SK-N-SH (cell line): ENCODE data around the gene PCNX2. TPM values are rescaled to one million over a fixed set of nuclear protein-coding genes. Genes with fewer than 3 reads are reported as not detected.

Source experiments
- CTCF ChIA-PET: fragments of 300-600, 350-600 bp; formaldehyde crosslinking; extraction: SDS; loops from one replicate; lab custom pipeline; 2021; lab: Yijun Ruan, JAX
- POLR2A ChIA-PET: fragments of 350-600 bp; sonication (Branson Sonifier 250); formaldehyde crosslinking; extraction: SDS; loops from one replicate; lab custom pipeline; 2020; ENCODE audit warnings: antibody characterized with exemption, inconsistent platforms; lab: Yijun Ruan, JAX
- DNase-seq: peaks from one replicate; pipeline ENCODE4 v3.0.0; 2012
- H2AFZ ChIP-seq: fragments of 200-600 bp; sonication (generic); 2 replicates; pipeline ENCODE4 v1.8.1; 2016; ENCODE audit warnings: antibody characterized with exemption, mild to moderate bottlenecking, low read depth
- H3F3A ChIP-seq: fragments of 200-600 bp; sonication (generic); replicated peaks from 2 replicates; pipeline ENCODE3; 2016; ENCODE audit warnings: antibody characterized with exemption, mild to moderate bottlenecking; ENCODE audit not compliant: insufficient read depth
- H3K27ac ChIP-seq, 2 experiments: fragments of 200-500 bp in 1 of 2; fragments of 200-600 bp in 1 of 2; sonication (Bioruptor generic) in 1 of 2; sonication (generic), shearing (Covaris generic) in 1 of 2; 2 replicates each; pipeline versions ENCODE4 v1.5.1 to v1.6.1; 2014 to 2016; ENCODE audit warnings: low read depth in 2 of 2, inconsistent platforms in 1 of 2, low read length in 1 of 2, mild to moderate bottlenecking in 1 of 2, mixed read lengths in 1 of 2
- H3K27me3 ChIP-seq: fragments of 200-600 bp; sonication (generic), shearing (Covaris generic); 2 replicates; pipeline ENCODE4 v1.6.1; 2016; ENCODE audit warnings: mixed run types; ENCODE audit not compliant: insufficient read depth
- H3K36me3 ChIP-seq, 2 experiments: fragments of 200-500 bp in 1 of 2; fragments of 200-600 bp in 1 of 2; sonication (Bioruptor generic) in 1 of 2; sonication (generic) in 1 of 2; replicated peaks in 1 of 2; 2 replicates each; pipeline versions ENCODE3 to v1.5.1; 2014 to 2016; ENCODE audit warnings: low read length in 1 of 2, mild to moderate bottlenecking in 1 of 2; ENCODE audit not compliant: insufficient read depth in 2 of 2, control insufficient read depth in 1 of 2
- H3K4me1 ChIP-seq, 2 experiments: fragments of 200-500 bp in 1 of 2; fragments of 200-600 bp in 1 of 2; sonication (Bioruptor generic) in 1 of 2; sonication (generic), shearing (Covaris generic) in 1 of 2; 2 replicates each; pipeline versions ENCODE4 v1.5.1 to v1.6.1; 2014 to 2016; ENCODE audit warnings: low read depth in 1 of 2, low read length in 1 of 2, mixed run types in 1 of 2; ENCODE audit not compliant: insufficient read depth in 2 of 2, control insufficient read depth in 1 of 2
- H3K4me2 ChIP-seq: fragments of 200-600 bp; sonication (generic), shearing (Covaris generic); 2 replicates; pipeline ENCODE4 v1.6.1; 2017; ENCODE audit warnings: mixed run types
- H3K4me3 ChIP-seq, 2 experiments: fragments of 200-500 bp in 1 of 2; fragments of 200-600 bp in 1 of 2; sonication (Bioruptor generic) in 1 of 2; sonication (generic), shearing (Covaris generic) in 1 of 2; 2 replicates each; pipeline versions ENCODE4 v1.5.1 to v1.8.1; 2014 to 2016; ENCODE audit warnings: low read depth in 2 of 2, inconsistent platforms in 1 of 2, low read length in 1 of 2, mild to moderate bottlenecking in 1 of 2, mixed read lengths in 1 of 2, moderate library complexity in 1 of 2
- H3K79me2 ChIP-seq: fragments of 200-600 bp; sonication (generic); 2 replicates; pipeline ENCODE4 v1.8.1; 2017; ENCODE audit warnings: mild to moderate bottlenecking; ENCODE audit not compliant: insufficient read depth
- H3K9ac ChIP-seq: fragments of 200-600 bp; sonication (generic); 2 replicates; pipeline ENCODE4 v1.6.1; 2017; ENCODE audit warnings: mixed run types
- H3K9me2 ChIP-seq: fragments of 200-600 bp; sonication (generic); 2 replicates; pipeline ENCODE4 v1.6.1; 2017; ENCODE audit warnings: mixed run types
- H3K9me3 ChIP-seq: fragments of 200-600 bp; sonication (generic); 2 replicates; pipeline ENCODE4 v1.6.1; 2017; ENCODE audit warnings: mixed run types, mild to moderate bottlenecking, moderate library complexity
- H4K20me1 ChIP-seq: fragments of 200-600 bp; sonication (generic); 2 replicates; pipeline ENCODE4 v1.6.1; 2017; ENCODE audit warnings: mild to moderate bottlenecking, mixed run types; ENCODE audit not compliant: insufficient read depth
- CHD2 ChIP-seq: fragments of 150-350 bp; IDR thresholded peaks from 2 replicates; pipeline ENCODE4 v1.6.1; 2018; ENCODE audit warnings: low read length; ENCODE audit not compliant: partially characterized antibody
- FOSL2 ChIP-seq: IDR thresholded peaks from 2 replicates; pipeline ENCODE4 v1.4.0; 2012; ENCODE audit warnings: low read depth, mild to moderate bottlenecking, moderate library complexity, borderline replicate concordance
- FOXJ3 ChIP-seq: sonication (generic); formaldehyde crosslinking; IDR thresholded peaks from 2 replicates; pipeline ENCODE4 v1.5.1; 2020; ENCODE audit warnings: mild to moderate bottlenecking, missing genetic modification reagents
- GABPA ChIP-seq: IDR thresholded peaks from 2 replicates; pipeline ENCODE4 v1.4.0; 2012; ENCODE audit warnings: low read depth, mild to moderate bottlenecking
- MEF2A ChIP-seq: IDR thresholded peaks from 2 replicates; pipeline ENCODE4 v1.4.0; 2012; ENCODE audit warnings: low read depth, borderline replicate concordance
- MXI1 ChIP-seq: IDR thresholded peaks from 2 replicates; pipeline ENCODE4 v1.6.1; 2012; ENCODE audit warnings: mild to moderate bottlenecking, low read depth, low read length, improper control_type of control experiment
- POLR2AphosphoS5 ChIP-seq: IDR thresholded peaks from 2 replicates; pipeline ENCODE4 v1.6.1; 2012; ENCODE audit warnings: low read depth, low read length
- RAD21 ChIP-seq: IDR thresholded peaks from 2 replicates; pipeline ENCODE4 v1.6.1; 2012; ENCODE audit warnings: mild to moderate bottlenecking, low read length
- RCOR1 ChIP-seq: fragments of 150-350 bp; IDR thresholded peaks from 2 replicates; pipeline ENCODE4 v1.6.1; 2017; ENCODE audit warnings: antibody characterized with exemption, low read length
- RFX5 ChIP-seq: IDR thresholded peaks from 2 replicates; pipeline ENCODE4 v1.6.1; 2012; ENCODE audit warnings: mild to moderate bottlenecking, improper control_type of control experiment, low read length
- TAF1 ChIP-seq: IDR thresholded peaks from 2 replicates; pipeline ENCODE4 v1.6.1; 2012; ENCODE audit warnings: low read depth, mild to moderate bottlenecking, low read length, moderate library complexity, borderline replicate concordance
- TEAD4 ChIP-seq: IDR thresholded peaks from 2 replicates; pipeline ENCODE4 v1.4.0; 2012; ENCODE audit warnings: mild to moderate bottlenecking, borderline replicate concordance; ENCODE audit not compliant: insufficient read depth
- YY1 ChIP-seq: IDR thresholded peaks from 2 replicates; pipeline ENCODE4 v1.4.0; 2012; ENCODE audit warnings: low read depth, mild to moderate bottlenecking
- WGBS: methylation state at CpG from one replicate; pipeline ENCODE4 v1.1.6; 2017; ENCODE audit warnings: low lambda C conversion rate; 5-methylcytosine and 5-hydroxymethylcytosine counted together
- polyA plus RNA-seq, 3 experiments: library from polyadenylated mRNA; depleted of rRNA; stranded (reverse); fragments of >200 nt; gene quantifications; 2 replicates each; pipeline ENCODE4 v1.2.3, GENCODE V29; 2012
- TF ChIP-seq, protein P1 (sequence below): IDR thresholded peaks from 2 replicates; pipeline ENCODE4 v1.4.0; 2012; ENCODE audit warnings: low read depth, borderline replicate concordance
- TF ChIP-seq, protein P2 (sequence below): IDR thresholded peaks from 2 replicates; pipeline ENCODE4; 2012
- TF ChIP-seq, protein P3 (sequence below): IDR thresholded peaks from 2 replicates; pipeline ENCODE4 v1.4.0; 2012; ENCODE audit warnings: low read depth
- TF ChIP-seq, protein P4 (sequence below): fragments of 200-600 bp; sonication (generic); IDR thresholded peaks from 2 replicates; pipeline ENCODE4 v1.6.1; 2017; ENCODE audit warnings: antibody characterized with exemption, mild to moderate bottlenecking, moderate library complexity

The PCNX2 gene
- polyA plus RNA-seq, 1 of the 3 experiments (the other 2 are of a cell fraction) = 10.6 TPM

DNA sequence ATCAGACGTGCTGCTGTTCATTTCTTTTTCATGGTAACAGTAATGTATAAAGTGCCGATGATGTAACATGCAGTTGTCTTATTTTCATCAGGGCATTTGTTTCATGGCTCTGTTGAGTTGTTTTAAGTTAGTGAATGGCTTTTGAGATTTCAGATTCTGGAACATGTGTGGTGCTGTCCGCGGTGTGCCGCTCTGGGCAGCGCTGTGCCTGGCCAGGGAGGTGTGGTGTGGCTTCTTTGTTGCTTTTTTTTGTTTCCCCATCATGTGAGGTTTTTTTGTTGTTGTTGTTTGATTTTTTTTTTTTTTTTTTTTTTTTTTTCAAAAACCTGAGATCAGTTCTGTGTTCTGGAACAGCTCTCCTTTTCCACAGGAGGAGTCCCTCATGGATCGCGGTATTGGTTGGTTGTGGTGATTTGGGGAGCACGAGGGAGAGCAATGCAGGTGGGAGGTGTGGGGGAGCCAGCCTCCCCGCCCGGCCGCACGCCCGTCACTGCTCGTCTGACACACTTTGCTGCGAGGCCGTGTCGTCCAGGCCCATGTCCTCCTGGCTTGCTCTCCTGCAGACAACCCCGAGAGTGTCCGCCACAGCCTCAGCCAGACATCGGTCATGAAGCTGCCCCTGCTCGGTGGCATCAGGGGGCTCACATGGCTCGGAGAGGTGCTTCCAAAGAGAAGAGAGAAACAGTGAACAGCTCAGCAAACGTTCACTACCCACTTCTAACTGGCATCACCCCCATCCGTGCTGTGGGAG lies 311.5 kb downstream of the PCNX2 start:
- Histone ChIP-seq H3K9me3 (no peaks in the 10 kb centered on the region), H3K27ac (no peak overlapping the region), H2AFZ (no peak overlapping the region), H3K4me3 (no peak overlapping the region), H3K79me2 (no peaks in the 10 kb centered on the region), H3K9me2 (no peaks in the 10 kb centered on the region), H3F3A (peaks cover 5% of the 10 kb centered on the region), H3K4me2 (no peak overlapping the region), H3K27me3 (no peaks in the 10 kb centered on the region), H3K9ac (no peak overlapping the region), H3K4me1 (peaks cover 9 to 42% of the 10 kb centered on the region in 2 experiments; a peak in 3 of 4 replicates), H4K20me1 (no peaks in the 10 kb centered on the region)
- WGBS = 98% methylated on average over 23 of the region's 25 CpGs
- POLR2A ChIA-PET = no interaction called here
- CTCF ChIA-PET = no interaction called here
- DNase-seq = no peak
- TF ChIP-seq RFX5 (no peak), FOXJ3 (no peak), MXI1 (no peak), FOSL2 (no peak), GABPA (no peak), MEF2A (no peak), CHD2 (no peak), YY1 (no peak)
- TF ChIP-seq, protein P1, sequence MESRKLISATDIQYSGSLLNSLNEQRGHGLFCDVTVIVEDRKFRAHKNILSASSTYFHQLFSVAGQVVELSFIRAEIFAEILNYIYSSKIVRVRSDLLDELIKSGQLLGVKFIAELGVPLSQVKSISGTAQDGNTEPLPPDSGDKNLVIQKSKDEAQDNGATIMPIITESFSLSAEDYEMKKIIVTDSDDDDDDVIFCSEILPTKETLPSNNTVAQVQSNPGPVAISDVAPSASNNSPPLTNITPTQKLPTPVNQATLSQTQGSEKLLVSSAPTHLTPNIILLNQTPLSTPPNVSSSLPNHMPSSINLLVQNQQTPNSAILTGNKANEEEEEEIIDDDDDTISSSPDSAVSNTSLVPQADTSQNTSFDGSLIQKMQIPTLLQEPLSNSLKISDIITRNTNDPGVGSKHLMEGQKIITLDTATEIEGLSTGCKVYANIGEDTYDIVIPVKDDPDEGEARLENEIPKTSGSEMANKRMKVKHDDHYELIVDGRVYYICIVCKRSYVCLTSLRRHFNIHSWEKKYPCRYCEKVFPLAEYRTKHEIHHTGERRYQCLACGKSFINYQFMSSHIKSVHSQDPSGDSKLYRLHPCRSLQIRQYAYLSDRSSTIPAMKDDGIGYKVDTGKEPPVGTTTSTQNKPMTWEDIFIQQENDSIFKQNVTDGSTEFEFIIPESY = no peak
- TF ChIP-seq, protein P2, sequence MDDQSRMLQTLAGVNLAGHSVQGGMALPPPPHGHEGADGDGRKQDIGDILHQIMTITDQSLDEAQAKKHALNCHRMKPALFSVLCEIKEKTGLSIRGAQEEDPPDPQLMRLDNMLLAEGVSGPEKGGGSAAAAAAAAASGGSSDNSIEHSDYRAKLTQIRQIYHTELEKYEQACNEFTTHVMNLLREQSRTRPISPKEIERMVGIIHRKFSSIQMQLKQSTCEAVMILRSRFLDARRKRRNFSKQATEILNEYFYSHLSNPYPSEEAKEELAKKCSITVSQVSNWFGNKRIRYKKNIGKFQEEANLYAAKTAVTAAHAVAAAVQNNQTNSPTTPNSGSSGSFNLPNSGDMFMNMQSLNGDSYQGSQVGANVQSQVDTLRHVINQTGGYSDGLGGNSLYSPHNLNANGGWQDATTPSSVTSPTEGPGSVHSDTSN = no peak
- TF ChIP-seq, all 33 proteins: peak for 0
- H3K36me3 ChIP-seq = peaks cover 0 to 26% of the 10 kb centered on the region in 2 experiments

DNA sequence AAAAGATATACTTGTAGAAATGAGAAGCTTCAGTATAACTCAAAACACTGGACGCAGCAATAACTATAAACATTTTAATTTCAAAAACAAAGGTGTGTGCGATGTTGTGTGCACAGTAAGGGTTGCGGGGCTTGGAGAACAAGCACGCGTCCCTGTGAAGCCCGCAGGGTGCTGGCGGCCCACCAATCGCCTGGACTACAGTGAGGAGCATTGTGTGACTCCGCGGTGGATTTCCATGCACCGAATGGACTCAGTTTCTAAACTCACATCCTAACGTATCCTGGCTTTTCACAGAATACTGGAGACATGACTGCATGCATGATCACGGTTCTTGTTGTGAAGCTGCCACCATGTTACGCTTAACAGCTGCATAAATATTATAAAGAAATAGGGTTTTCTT lies 312.1 kb downstream of the PCNX2 start:
- Histone ChIP-seq H3K4me3 (no peak overlapping the region), H2AFZ (no peak overlapping the region), H3F3A (peaks cover 3% of the 10 kb centered on the region), H4K20me1 (no peaks in the 10 kb centered on the region), H3K36me3 (peaks cover 0 to 30% of the 10 kb centered on the region in 2 experiments), H3K4me2 (no peak overlapping the region), H3K9ac (no peak overlapping the region), H3K27me3 (no peaks in the 10 kb centered on the region), H3K79me2 (no peaks in the 10 kb centered on the region), H3K9me3 (no peaks in the 10 kb centered on the region), H3K4me1 (peaks cover 3 to 43% of the 10 kb centered on the region in 2 experiments; a peak in 3 of 4 replicates), H3K9me2 (no peaks in the 10 kb centered on the region), H3K27ac (no peak overlapping the region)
- CTCF ChIA-PET = no interaction called here
- TF ChIP-seq FOSL2 (no peak), RCOR1 (no peak), TAF1 (no peak), RFX5 (no peak), RAD21 (no peak), FOXJ3 (no peak), POLR2AphosphoS5 (no peak), TEAD4 (no peak)
- TF ChIP-seq, protein P3, sequence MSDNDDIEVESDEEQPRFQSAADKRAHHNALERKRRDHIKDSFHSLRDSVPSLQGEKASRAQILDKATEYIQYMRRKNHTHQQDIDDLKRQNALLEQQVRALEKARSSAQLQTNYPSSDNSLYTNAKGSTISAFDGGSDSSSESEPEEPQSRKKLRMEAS = no peak
- TF ChIP-seq, protein P4, sequence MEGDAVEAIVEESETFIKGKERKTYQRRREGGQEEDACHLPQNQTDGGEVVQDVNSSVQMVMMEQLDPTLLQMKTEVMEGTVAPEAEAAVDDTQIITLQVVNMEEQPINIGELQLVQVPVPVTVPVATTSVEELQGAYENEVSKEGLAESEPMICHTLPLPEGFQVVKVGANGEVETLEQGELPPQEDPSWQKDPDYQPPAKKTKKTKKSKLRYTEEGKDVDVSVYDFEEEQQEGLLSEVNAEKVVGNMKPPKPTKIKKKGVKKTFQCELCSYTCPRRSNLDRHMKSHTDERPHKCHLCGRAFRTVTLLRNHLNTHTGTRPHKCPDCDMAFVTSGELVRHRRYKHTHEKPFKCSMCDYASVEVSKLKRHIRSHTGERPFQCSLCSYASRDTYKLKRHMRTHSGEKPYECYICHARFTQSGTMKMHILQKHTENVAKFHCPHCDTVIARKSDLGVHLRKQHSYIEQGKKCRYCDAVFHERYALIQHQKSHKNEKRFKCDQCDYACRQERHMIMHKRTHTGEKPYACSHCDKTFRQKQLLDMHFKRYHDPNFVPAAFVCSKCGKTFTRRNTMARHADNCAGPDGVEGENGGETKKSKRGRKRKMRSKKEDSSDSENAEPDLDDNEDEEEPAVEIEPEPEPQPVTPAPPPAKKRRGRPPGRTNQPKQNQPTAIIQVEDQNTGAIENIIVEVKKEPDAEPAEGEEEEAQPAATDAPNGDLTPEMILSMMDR = no peak
- TF ChIP-seq, protein P1 = no peak
- no peak for DNase-seq
- 96% methylated on average over 14 of the region's 14 CpGs for WGBS
- POLR2A ChIA-PET = no interaction called here
